Measurements from ENCODE around the gene MRPL33. TPM values are rescaled to one million over a fixed set of nuclear protein-coding genes. Genes with fewer than 3 reads are reported as not detected.

The MRPL33 gene
- total RNA-seq, 1 donor from 2014 or later, result 79.4 TPM

GRCh38 chr2:27805180-27805579 is 33.7 kb downstream of the MRPL33 start:
- Histone ChIP-seq H3K36me3 (no peaks in the 10 kb centered on the region), H3K4me1 (peaks cover 18% of the 10 kb centered on the region), H3K9me3 (no peaks in the 10 kb centered on the region), H3K27ac (no peak overlapping the region), H3K4me3 (no peak overlapping the region), H3K27me3 (no peaks in the 10 kb centered on the region)
- intact Hi-C loops (cut with DNase I), result no loop called here
- no peak for ATAC-seq
- TF ChIP-seq CTCF (IDR thresholded peaks at IDR 0.05), result no peak
- no peak for DNase-seq

- Histone ChIP-seq H3K27ac (no peak overlapping the region), H3K27me3 (no peaks in the 10 kb centered on the region), H3K36me3 (no peaks in the 10 kb centered on the region), H3K9me3 (no peaks in the 10 kb centered on the region), H3K4me1 (peaks cover 15% of the 10 kb centered on the region), H3K4me3 (no peak overlapping the region)
- TF ChIP-seq CTCF (IDR thresholded peaks at IDR 0.05), result no peak
- intact Hi-C loops (cut with DNase I), result no loop called here
- ATAC-seq (no peak), DNase-seq (no peak)
These were observed 35.0 kb downstream of the MRPL33 start for GRCh38 chr2:27806311-27807059.

- H3K9me3 ChIP-seq, result no peaks in the 10 kb centered on the region
- no peaks in the 10 kb centered on the region for H3K36me3 ChIP-seq
- no peaks in the 10 kb centered on the region for H3K27me3 ChIP-seq
- DNase-seq (no peak), ATAC-seq (peak; percentile 86)
- H3K4me3 ChIP-seq, result no peak overlapping the region
- no peak overlapping the region for H3K27ac ChIP-seq
- peak; percentile 53 for TF ChIP-seq CTCF (IDR thresholded peaks at IDR 0.05)
- intact Hi-C loops (cut with DNase I), result no loop called here
- H3K4me1 ChIP-seq, result peaks cover 15% of the 10 kb centered on the region
These were observed 36.0 kb downstream of the MRPL33 start for GRCh38 chr2:27807476-27807875.

- Histone ChIP-seq H3K36me3 (no peaks in the 10 kb centered on the region), H3K27me3 (no peaks in the 10 kb centered on the region), H3K9me3 (no peaks in the 10 kb centered on the region), H3K4me1 (peaks cover 15% of the 10 kb centered on the region), H3K4me3 (no peak overlapping the region), H3K27ac (no peak overlapping the region)
- no peak for TF ChIP-seq CTCF (IDR thresholded peaks at IDR 0.05)
- intact Hi-C loops (cut with DNase I), result no loop called here
- ATAC-seq, result no peak
- no peak for DNase-seq
These were observed 36.9 kb downstream of the MRPL33 start for GRCh38 chr2:27808418-27808817.

GRCh38 chr2:27808984-27809383 is 37.5 kb downstream of the MRPL33 start:
- no peak for DNase-seq
- no peaks in the 10 kb centered on the region for H3K27me3 ChIP-seq
- no peak overlapping the region for H3K4me3 ChIP-seq
- TF ChIP-seq CTCF (IDR thresholded peaks at IDR 0.05), result no peak
- no peak overlapping the region for H3K27ac ChIP-seq
- intact Hi-C loops (cut with DNase I), result no loop called here
- peaks cover 15% of the 10 kb centered on the region for H3K4me1 ChIP-seq
- H3K9me3 ChIP-seq, result no peaks in the 10 kb centered on the region
- no peak for ATAC-seq
- no peaks in the 10 kb centered on the region for H3K36me3 ChIP-seq
